GM11168 (cell line): ENCODE results near the gene TNK2.
"Not testable (repeated sequence)": the region's sequence is repeated elsewhere in the genome, so short reads cannot be mapped to it uniquely, and the experiment has no call there.

Source experiments
- in situ Hi-C: fragments of 300-500 bp; cut with MboI; formaldehyde crosslinking; loops from one replicate; pipeline ENCODE4 v1.12.0; 2022; ENCODE audit warnings: low sequenced_read_pairs; ENCODE audit not compliant: unreplicated experiment

TNK2 gene

GRCh38 chr3:195901836-195902585 is 6.3 kb downstream of the TNK2 start:
- in situ Hi-C loops: not testable (repeated sequence)

- in situ Hi-C loops: no loop called here
Observed at GRCh38 chr3:195900436-195901355, 7.7 kb downstream of the TNK2 start.

GRCh38 chr3:195899701-195900435 is 8.5 kb downstream of the TNK2 start:
- in situ Hi-C loops: no loop called here

DNA sequence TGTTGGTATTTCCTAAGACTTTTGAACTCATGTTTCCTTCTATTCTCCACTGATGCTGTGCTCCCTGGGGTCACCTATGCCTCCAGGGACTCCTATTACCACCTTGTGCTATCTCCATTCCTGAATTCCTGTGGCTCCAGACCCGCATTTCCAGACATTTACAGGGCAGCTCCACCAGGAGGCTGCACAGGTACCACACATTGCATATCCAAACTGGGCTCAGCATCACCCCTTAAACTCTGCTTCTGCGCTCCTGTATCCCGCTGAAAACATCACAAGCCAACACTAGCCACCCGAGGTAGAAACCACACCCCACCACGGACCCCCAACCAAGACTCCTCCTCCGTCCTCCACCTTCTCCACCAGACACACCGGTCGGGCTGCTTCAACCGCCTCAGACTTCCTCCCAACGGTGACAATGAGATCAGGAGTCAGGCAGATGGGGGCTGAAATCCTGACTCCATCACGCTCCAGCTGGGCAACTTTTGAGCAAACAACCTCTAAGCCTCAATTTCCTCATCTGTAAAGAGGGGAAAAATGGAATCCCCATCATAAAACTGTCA is 10.4 kb downstream of the TNK2 start:
- in situ Hi-C loops: no loop called here

- in situ Hi-C loops: no loop called here
Observed at GRCh38 chr3:195897081-195897852, 11.1 kb downstream of the TNK2 start.

DNA sequence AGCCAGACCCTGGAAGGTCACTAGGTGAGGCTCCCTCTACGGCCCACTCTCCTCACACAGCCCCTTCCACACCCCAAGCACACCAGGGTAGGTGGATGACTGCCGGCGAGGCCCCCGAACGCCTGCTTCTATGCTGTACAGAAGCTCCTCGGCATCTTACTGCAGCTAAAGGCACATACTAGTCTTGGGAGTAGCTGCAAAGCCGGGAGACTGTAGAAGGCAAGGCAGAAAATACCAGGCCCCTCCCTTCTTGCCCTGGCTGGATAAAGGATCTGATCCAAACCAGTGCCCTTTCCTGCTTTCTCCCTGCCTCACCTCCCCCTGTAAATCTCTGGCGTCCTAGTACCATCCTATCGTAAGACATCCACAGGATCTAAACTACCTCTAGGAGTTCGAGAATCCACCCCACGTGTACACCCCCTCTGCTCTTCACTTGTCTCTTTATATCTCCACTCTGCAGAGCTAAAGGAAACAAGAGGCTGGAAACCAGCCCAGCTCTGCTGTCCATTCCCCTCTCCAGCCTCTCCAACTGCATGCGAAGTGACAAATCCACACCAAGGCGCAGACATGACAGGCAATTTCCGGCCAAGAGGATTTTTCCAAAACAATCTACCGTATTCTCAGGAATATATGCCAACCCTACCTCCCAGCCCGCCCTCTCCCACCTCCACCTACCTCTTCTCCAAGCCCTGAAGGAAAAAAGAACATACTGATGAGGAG is 11.8 kb downstream of the TNK2 start:
- in situ Hi-C loops: no loop called here

- in situ Hi-C loops: no loop called here
Observed at GRCh38 chr3:195895861-195896360, 12.4 kb downstream of the TNK2 start.

DNA sequence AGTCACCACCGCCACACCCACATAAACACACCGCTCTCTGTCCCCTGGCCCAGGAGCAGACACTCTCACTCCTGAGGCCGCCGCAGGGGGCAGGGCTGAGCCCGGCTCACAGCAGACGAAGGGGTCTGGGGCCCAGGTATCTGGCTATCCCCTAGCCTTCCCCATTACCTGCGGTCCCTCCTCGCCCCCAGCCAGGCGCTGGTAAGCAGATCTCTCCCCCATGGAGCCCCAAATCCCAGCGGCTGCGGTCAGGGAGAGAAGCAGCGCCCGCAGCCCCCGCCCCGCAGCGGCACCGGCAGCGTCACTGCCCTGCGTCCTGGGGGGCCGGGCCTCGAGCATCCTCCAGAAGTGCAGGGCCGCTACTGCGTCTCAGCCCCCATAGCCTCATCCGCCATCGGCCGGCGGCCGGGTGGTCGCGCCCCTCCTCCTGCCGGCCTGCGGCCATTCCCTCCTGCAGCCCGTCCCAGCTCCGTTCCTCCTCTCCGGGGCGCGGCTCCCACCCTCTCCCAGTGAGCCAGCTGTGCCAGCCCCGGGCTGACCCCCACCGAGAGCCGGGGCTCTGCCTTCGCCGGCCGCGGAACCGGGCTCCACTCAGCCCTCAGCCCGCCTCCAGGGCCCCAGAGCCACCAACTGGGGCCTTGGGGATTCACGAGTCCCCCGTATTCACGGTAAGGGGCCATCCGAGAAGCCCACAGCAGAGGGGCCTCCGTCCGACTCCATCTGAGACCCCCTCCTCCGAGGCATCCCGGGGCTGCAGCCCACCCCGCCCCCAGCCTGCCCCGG is 13.1 kb downstream of the TNK2 start:
- in situ Hi-C loops: no loop called here

DNA sequence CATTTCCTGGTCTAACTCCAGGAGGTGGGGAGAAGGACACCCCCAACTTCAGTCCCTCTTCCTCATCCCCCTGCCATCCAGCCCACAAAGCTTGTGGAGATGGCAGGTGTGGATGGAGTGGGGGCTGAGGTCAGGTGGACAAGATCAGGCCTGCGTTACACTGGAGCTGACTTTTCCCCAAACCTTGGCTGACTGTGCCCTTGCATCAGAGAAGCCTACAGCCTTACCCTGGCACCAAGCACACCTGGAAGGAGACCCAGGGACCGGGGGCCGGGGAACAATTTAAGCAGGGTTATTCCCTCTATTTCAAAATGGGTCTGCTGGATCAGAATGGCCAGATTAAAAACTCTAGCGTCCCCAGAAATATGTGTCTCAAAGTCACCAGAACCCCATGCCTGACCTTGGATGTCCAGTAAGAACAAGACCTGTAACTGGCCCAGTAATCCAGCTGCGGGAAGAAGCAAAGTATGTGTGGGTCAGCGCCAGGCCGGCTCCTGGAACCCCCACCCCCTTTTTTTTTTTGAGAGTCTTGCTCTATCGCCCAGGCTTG is 14.4 kb downstream of the TNK2 start:
- in situ Hi-C loops: no loop called here

- in situ Hi-C loops: no loop called here
Observed at GRCh38 chr3:195893516-195893915, 14.8 kb downstream of the TNK2 start.

DNA sequence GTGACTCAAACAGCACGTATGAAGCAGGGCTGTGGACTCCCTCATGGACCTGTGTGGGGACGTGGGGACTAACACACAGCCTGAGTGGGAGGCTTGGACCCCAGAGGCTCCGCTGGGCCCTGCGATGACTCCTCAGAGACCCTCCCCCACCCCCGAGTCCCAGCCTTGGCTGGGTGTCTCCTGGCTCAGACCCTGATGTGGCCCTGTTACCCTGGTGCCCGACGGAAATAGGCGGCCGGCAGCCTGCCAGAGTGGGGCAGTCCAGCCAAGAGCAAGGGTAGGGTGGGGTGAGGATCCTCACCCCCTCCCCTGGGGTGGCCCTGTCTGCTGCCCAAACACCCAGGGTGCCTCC is 15.3 kb downstream of the TNK2 start:
- in situ Hi-C loops: no loop called here

DNA sequence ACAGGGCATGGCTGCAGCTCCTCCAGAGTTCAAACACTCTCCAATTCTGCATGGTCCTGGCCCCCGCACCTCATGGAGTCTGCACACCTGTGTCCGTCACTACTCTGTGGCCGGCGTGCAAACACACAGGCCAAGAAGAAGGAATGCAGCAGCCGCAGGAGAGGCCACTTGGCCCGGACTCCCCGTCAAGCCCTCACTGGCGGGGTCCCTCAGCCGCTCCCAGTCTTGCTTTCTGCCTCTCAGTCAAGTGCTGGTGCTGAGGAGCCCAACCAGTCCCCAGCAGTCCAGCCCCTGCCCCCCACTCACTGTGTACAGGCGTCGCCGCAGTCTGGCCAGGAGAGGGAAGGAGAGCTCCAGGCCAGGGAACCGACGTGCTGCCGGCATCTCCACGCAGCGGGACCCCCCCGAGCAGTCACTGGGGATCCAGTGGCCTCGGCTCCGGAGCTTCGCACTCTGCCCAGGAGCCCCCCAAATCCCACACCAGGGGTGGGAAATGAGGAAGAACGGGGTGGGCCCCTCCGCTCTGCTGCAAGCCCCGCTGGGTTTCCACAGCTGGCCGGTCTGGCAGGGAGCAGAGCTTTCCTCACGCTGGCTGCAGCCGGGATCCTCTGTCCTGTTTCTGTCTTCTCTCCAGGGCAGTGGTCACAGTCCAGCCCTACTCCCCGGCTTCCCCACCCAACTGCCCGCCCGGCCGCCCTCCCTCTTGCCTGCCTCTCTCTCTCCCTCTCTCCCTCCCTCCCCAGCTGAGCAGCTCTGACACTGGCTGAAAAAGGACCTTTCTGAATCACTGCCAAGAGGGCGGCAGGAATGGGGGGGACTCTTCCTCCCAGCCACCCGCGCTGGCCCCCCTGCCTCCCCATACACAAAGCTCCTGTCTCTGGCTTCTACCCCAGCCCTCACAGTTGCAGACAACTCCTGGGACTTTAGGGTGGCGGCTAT is 16.0 kb downstream of the TNK2 start:
- in situ Hi-C loops: no loop called here

DNA sequence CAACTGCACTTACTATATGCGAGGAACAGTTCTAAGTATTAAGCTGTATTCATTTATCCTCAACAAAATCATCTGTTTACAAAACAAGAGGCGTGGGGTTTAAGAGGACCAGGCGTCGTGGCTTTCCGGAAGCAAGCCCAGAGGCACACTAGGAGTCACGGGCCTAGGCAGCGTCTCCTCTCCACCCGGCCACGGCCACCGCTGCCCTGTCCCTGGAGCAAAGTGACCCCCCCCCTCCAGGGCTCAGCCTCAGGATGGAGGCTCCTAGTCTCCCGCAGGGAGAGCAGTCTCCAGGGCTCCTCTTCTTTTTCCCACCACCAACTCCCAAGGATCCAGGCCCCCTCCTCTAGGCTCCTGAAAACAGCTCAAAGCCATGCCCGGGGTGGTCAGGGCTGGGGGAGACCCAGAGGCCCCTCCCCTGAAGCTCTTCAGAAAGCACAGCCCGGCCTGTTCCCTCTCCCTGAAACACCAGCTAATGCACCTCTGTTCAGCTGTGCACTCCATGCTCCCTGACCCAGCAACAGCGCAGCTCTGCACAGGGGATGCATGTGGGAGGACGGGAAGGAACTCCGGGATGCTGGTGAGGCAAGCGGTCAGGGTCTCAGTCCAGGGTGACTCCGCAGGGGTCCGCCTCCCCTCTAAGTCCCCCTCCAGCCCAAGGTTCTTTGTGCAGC is 16.8 kb downstream of the TNK2 start:
- in situ Hi-C loops: no loop called here

DNA sequence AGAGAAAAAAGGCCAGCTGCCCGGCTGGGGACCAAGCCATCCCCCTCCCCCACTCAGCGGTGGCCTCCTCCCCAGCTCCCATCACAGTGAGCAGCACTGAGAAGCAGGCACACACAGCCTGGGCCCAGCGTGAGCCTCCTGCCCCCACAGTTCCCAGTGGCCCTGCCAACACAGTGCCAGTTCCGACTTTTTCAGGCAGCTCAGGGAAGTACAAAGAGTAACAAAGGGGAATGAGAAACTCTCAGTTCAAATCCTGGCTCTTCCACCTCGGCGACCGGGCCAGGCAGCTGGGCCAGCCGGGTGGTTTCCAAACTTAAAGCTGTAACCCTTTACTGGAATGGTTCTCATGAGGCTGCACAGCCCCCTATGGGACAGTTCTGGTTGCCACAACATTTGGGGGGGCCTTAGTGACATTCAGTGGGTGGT is 18.5 kb downstream of the TNK2 start:
- in situ Hi-C loops: no loop called here

DNA sequence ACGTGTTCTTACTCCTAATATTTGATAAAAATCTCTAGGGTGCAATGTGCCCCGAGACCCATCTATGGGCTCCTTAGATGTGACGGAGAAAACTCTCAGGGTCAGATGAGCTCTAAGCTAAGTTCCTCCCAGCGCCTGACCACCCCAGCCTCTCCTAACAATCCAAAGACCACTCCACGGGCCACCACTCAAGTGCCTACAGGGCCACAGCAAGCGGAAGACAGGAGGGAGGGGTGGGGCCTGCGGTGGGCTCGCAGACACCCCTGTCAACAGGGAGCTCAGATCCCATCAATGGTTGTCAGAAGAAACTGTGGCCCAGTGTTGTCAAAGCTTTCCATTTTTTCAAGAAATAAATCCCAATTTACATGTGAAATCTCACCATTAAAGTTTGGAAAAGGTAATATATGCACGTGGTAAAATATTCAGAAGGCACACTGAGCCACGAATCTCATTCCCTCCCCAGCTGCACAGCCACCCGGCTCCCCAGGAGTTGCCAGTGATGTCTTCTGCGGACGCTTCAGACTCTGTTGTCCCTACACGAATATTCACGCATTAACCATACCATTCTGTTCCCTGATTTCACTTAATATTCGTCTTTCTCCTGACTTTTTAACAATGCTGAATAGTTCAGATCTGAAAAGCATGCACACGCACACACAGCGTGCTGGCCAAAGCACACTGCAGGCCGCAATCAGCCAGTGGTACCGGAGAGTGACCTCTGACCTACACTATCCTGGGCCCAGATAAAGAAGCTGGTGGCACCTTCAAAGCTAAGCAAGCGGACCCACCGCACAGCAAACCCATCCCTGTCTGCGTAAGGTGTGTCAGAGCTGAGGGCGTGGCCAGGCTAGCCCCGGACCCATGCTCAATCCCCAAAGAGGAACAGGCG is 19.1 kb downstream of the TNK2 start:
- in situ Hi-C loops: no loop called here
